A549 treated with GW870086 at 1 μM for 4 hours (cell line): Measurements from ENCODE around the gene ADIRF. TPM values are rescaled to one million over a fixed set of nuclear protein-coding genes. Genes with fewer than 3 reads are reported as not detected.

Source experiments
- total RNA-seq: library from RNA; stranded (reverse); fragments of 200-300 nt; extraction: Qiagen RNA extraction; gene quantifications from 5 replicates; pipeline ENCODE4 v1.2.3, GENCODE V29; 2022; ENCODE audit warnings: low read depth

Gene ADIRF
- not detected in 5 replicates for total RNA-seq

GRCh38 chr10:86968271-86968993 is at the start of gene ADIRF:
Gene ADIRF, plus strand, starts transcription at chr10:86968482. Its CDS starts 63 bp downstream, at chr10:86968545.

DNA sequence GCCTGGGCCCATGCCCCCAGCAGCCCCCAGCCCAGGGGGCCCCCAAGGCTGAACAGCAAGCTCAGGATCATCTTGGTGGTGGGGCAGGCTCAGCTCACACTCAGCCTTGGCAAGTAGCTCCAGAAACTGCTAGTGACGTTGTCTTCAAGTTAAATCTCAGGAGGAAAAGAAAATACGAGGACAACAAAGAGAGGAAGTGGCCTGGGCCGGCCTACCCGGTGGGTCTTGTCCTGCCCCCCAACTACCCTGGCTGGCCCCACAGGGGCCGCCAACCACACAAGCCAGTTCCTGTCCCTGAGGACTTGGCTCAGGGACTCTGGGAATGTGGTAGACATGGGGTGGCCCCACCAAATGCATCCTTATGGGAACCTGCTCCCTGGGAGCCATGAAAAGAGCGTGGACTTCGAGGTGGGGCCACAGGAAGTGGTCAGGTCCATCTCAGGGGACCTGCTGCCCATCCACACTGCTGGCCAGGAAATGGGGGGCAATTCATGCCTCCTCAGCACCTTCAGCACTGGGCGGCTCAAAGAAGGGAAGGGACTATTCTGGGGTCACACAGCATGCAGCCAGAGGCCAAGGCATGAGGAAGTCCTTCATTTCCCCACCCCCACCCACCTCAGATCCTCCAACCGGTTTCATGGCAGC is 10.7 kb upstream of the ADIRF start, which contains the start of gene MMRN2:
TSS of gene MMRN2 (minus strand) at position 145 of the 645 bp plus-strand sequence. CDS start at position 71, 74 bp downstream.

GRCh38 chr10:86958116-86958900 is 10.0 kb upstream of the ADIRF start, which contains the start of gene SNCG:
Gene SNCG, plus strand, starts transcription at chr10:86958599. Its CDS starts 99 bp downstream, at chr10:86958698.

DNA sequence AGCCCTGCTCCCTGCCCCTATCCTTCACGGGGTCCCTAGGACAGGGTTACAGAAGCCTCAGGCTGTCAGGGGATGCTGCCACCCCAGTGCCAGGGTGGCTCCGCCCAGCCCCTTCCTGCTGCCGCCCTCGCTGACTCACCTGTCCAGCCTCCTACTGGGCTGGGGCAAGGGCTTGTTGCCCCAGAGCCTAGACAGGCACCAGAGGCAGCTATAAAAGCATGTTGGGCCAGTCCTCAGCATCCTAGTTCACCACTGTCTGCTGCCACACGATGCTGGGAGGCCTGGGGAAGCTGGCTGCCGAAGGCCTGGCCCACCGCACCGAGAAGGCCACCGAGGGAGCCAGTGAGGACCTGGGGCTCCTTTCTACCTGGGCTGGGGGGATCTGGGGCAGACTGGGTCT is 51.8 kb downstream of the ADIRF start, which contains the start of gene FAM25A:
TSS of gene FAM25A (plus strand) at position 239 of the 400 bp plus-strand sequence. CDS start at position 270, 31 bp downstream.

Other genes with a start within 250 kb of the ADIRF start
- 16.7 to 27.3 TPM (median 25.7 TPM) in 5 replicates for gene BMPR1A, start 211.9 kb upstream of the ADIRF start, total RNA-seq
- 0.63 to 1.9 TPM (median 0.89 TPM) in 5 replicates for gene MMRN2, start 10.9 kb upstream of the ADIRF start, total RNA-seq
- 10.0 to 15.0 TPM (median 13.9 TPM) in 5 replicates for gene SNCG, start 9.9 kb upstream of the ADIRF start, total RNA-seq
- gene FAM25A, start 51.8 kb downstream of the ADIRF start, total RNA-seq, result not detected in 5 replicates
- gene GLUD1, start 126.4 kb downstream of the ADIRF start, total RNA-seq, result 82.5 to 102 TPM (median 96.3 TPM) in 5 replicates
- gene SHLD2, start 126.7 kb downstream of the ADIRF start, total RNA-seq, result 23.6 to 28.4 TPM (median 26.6 TPM) in 5 replicates